Stimulated activated CD8-positive, alpha-beta memory T cell treated with anti-CD3 and anti-CD28 coated beads, Interleukin-2, amount 100 ng/mL, for 48 hours (primary cell): ENCODE results near the gene SGSM2.

Source experiments
- DNase-seq, 2 donors: peaks; one replicate each; pipeline ENCODE4 v3.0.0-alpha.2; 2020; ENCODE audit warnings: low read depth in 2 of 2

The SGSM2 gene

DNA sequence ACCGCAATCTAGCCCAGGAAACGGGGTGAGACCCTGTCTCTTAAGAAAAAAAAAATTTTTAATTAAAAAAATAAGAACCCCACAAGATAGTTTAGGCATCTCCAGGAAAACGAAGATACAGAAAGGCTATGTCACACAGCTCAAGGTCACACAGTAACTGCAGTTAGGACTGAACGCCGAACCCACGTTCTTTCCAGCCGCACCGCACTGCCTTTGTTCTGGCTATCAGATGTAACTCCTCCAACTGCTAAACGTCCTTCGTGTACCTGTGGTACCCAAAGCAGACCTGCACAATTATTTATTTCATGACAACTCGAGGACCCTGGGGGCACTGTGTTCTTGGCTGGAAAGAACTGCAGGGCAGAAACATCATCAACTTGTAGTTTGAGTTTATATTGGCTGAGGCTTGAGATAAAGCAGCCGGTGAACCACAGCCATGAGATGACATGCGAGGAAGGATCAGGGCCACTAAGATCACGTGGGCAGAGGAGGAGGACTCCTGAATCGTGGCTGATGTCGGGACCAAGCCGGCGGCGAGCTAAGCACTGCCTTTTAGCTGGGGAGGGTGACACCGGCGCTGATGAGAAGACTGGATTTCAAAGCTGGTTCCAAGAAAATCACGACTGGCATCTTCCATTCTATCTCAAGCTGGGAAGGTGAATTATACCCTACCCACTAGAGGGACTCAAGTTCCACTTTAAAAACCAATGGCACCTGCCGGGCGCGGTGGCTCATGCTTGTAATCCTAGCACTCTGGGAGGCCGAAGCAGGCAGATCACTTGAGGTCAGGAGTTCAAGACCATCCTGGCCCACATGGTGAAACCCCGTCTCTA is 84.2 kb downstream of the SGSM2 start:
- DNase-seq, result no peak

DNA sequence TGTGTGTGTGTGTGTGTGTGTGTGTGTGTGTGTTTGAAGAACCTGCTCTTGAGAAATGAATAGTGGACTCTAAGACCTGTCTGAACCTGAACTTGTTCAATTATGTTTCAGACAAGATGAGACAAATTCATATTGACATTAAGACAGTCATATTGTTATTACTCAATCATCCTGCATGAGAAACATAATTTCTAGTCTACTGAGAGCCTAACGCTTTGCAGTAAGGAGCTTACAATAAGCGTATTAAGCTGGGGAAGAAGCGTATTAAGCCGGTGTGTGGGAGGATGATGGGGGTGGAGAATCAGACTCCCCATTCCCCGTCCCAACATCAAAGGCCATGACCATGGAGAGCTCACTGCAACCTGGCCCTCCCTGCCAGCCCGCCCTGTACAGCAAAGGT is 86.0 kb downstream of the SGSM2 start:
- DNase-seq, result no peak

DNA sequence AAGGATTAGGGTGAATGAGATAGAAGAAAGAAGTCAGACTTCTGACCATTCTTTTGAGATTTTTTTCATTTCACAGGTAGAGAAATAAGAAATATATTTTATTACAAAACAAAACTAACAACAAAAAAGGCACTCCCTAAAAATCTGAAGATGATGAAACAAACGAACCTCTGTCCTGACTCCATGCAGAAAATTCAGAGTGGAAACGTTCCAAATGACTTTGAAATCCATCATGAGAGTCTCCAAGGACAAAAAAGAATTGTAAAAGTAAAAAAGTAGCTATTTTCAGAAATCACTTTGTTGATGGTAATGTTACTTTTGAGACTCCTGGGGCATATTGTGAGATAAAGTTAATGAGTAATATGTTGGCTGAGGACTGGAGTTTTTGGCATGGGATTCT is 89.9 kb downstream of the SGSM2 start:
- no peak for DNase-seq

DNA sequence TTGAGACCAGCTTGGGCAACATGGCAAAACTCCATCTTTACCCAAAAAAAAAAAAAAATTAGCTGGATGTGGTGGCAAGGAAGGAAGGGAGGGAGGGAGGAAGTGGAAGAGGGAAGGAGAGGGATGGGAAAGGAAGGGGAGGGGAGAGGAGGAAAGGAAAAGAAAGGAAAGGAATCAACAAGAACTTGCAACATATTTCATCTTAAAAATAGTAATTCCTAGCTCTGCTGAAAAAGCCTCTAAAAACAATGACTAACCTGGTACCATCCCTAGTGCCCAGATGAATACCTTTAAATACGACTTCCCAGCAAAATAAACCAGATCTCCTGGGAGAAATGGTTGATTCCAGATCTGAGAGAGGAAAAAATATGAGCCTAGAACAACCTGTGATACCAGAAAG is 90.6 kb downstream of the SGSM2 start:
- DNase-seq, result no peak
